Fibroblast of villous mesenchyme (primary cell): ENCODE data around the gene CDC73. TPM values are rescaled to one million over a fixed set of nuclear protein-coding genes. Genes with fewer than 3 reads are reported as not detected.

Source experiments
- DNase-seq: peaks from one replicate; pipeline ENCODE4 v3.0.0-alpha.2; 2010; ENCODE audit warnings: low read depth
- H3K4me3 ChIP-seq: 2 replicates; pipeline ENCODE4 v1.5.1; 2011; ENCODE audit warnings: low read depth, mild to moderate bottlenecking, low read length
- total RNA-seq: library from RNA; depleted of rRNA; stranded (reverse); fragments of >200 nt; gene quantifications from 2 replicates; pipeline ENCODE4 v1.2.3, GENCODE V29; 2012
- TF ChIP-seq, protein P1 (sequence below): IDR thresholded peaks from 2 replicates; pipeline ENCODE4 v1.5.1; 2012; ENCODE audit warnings: low read depth, mild to moderate bottlenecking, low read length; ENCODE audit not compliant: insufficient read depth

The CDC73 gene
- total RNA-seq, 1 donor, result 40.2 TPM

DNA sequence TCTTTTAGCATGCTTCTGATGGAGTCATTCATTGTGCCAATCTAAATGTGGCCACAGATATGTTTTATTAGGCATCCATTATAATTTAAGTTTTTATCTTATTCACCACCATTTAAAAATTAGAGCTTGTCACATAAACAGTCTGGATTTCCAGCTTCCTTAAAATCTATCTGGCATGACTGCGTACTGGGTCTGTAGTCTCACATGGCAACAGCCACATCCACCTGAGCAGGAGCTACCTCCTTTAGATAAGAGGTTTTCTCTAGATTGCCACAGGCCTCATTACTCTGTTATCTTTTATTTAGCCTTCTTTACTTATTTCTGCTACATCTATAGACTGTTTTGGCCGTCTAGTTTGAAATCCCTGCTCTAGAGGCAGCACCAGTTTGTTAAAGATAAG, 35.5 kb downstream of the CDC73 start:
- no peak overlapping the region for H3K4me3 ChIP-seq
- DNase-seq, result no peak
- TF ChIP-seq, protein P1, sequence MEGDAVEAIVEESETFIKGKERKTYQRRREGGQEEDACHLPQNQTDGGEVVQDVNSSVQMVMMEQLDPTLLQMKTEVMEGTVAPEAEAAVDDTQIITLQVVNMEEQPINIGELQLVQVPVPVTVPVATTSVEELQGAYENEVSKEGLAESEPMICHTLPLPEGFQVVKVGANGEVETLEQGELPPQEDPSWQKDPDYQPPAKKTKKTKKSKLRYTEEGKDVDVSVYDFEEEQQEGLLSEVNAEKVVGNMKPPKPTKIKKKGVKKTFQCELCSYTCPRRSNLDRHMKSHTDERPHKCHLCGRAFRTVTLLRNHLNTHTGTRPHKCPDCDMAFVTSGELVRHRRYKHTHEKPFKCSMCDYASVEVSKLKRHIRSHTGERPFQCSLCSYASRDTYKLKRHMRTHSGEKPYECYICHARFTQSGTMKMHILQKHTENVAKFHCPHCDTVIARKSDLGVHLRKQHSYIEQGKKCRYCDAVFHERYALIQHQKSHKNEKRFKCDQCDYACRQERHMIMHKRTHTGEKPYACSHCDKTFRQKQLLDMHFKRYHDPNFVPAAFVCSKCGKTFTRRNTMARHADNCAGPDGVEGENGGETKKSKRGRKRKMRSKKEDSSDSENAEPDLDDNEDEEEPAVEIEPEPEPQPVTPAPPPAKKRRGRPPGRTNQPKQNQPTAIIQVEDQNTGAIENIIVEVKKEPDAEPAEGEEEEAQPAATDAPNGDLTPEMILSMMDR, result no peak

DNA sequence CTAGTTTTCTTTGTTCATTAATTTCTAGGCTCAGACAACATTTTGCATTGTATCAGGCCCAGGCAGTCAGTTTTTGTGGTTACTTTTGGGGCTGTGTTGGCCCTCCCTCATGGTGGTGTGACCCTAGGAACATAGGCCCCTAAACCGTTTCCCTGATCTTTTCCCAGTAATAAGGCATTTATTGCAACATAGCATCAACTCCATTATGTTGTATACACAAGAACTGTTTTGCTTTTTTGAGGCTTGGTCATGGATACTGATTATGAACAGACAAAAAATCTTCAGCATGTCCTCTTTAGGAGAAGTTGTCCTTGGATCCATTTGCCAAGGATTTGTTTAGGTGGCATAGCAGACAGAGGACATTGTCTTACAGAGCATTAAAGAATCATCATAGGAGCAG, 54.3 kb downstream of the CDC73 start:
- TF ChIP-seq, protein P1, result no peak
- peak; percentile 52 for DNase-seq
- H3K4me3 ChIP-seq, result no peak overlapping the region

DNA sequence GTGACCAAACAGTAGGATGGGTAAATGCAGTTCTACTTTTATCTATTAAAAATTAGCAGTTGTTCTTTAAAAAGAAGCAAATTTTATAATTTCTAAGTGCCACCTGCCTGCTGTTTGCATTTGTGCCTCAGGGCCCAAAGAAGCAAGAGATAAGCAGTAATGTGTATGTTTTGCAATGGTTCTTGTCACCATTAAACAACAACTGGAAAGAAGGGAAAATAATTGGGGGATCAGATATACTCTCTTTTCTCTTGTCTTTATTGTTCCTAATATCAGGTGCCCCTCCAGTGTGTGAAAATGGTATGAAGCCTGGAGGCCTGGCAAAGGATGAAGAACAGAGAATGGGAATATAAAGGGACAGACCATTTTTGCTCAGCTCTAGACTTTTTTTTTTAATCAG, 55.0 kb downstream of the CDC73 start:
- DNase-seq, result no peak
- TF ChIP-seq, protein P1, result no peak
- H3K4me3 ChIP-seq, result no peak overlapping the region

DNA sequence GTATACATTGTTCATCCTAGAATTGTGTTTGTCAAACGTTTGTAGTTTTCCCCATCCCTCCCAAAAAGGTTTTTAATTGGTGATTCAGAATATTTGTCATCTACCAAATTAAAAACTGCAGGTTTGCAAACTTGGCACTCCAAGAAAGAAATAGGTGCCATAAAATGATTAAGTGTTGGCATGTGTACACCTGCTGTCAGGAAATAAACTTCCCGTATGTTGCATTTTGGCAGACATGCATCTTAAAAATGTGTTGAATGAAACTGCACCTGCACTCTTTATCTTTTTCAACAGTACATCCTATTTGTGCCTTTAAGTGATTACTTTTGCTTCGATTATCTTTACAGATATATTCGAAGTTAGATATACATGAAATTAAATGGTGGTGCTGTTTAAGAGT, 57.3 kb downstream of the CDC73 start:
- TF ChIP-seq, protein P1, result no peak
- no peak overlapping the region for H3K4me3 ChIP-seq
- DNase-seq, result no peak

DNA sequence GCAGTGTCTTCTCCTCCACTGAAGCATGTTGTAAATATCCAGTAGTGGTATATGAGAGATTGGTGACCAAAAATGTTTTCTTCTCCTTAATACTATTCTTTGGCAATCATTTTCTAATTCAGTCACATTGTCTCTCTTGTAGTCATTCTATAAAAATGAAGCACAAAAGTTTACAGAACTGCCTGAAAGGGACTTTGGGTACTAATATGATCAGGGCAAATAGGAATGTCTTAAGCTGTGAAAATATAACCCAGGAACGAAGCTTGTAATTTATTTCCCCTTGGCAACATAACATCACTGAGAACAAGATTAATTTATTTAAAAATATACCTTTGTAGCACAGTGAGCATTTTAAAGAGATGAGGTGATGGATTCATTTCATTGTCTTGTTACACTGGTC, 59.7 kb downstream of the CDC73 start:
- TF ChIP-seq, protein P1, result no peak
- DNase-seq, result no peak
- H3K4me3 ChIP-seq, result no peak overlapping the region

DNA sequence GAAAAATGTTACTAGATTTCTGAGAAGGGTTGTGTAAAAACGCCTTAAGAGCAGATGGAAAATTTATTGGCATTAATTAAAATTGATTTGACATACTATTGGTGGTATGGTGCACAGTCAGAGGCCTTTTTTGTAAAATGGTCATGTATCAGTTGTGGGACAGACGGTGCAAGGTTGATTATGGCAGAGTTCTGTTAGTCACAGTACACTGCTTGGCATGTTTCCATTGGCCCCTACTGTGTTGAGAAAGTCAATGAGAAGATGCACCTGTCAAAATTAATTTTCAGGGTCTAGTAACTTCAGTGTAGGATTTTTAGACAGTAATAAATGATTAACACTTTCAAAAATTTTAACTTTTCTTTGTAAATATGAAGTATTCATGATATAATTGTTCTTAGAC, 60.2 kb downstream of the CDC73 start:
- H3K4me3 ChIP-seq, result no peak overlapping the region
- TF ChIP-seq, protein P1, result no peak

DNA sequence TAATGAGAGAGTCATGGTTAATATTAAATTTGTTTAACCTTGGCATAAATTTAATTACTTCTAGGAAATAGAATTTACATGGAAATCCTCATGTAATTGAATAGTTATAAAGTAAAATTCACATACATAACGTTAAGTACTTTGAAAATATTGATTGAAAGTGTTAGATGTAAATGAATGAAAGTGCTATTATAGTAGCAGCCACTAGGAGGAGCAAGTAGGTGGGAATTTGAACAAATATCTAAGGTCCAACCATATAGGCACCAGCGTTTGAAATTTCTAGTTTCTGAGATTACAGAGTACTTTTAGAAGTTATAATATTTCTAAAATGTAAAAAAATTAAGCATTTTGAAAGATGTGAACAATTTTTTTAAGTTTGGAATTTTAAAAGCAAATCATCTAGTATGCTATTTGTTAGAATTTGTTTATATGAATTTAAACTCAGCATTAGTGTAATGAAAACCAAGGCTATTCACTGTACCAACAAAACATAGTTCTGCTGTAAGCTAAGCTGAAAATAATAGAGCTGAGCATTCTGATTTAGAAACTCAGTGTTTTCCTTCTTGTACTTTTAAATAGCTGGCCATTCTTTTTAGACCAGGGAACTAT, 61.3 kb downstream of the CDC73 start:
- TF ChIP-seq, protein P1, result peak; percentile 81
- DNase-seq, result peak; percentile 66
- peak overlapping the region; percentile 16 for H3K4me3 ChIP-seq

More for the DNA sequence above, 60.2 kb downstream of the CDC73 start:
- DNase-seq, result no peak
